Thyroid gland (tissue), 4 donors: Measurements from ENCODE around the gene PTPRT.

Experiments used
- POLR2A ChIP-seq, 2 donors: fragments of 450-650 bp; IDR thresholded peaks; one replicate each; pipeline ENCODE4 v1.6.1; 2017; ENCODE audit warnings: antibody characterized with exemption in 2 of 2, mild to moderate bottlenecking in 2 of 2, moderate library complexity in 1 of 2
- TF ChIP-seq, protein P1 (sequence below), 6 experiments: fragments of 200-600 bp in 3 of 6; fragments of 450-650 bp in 3 of 6; sonication (generic) in 3 of 6; IDR thresholded peaks; one replicate each; pipeline ENCODE4 v1.5.1; 2016 to 2019; ENCODE audit warnings: antibody characterized with exemption in 6 of 6, mild to moderate bottlenecking in 2 of 6, inconsistent platforms in 1 of 6, moderate library complexity in 1 of 6

DNA sequence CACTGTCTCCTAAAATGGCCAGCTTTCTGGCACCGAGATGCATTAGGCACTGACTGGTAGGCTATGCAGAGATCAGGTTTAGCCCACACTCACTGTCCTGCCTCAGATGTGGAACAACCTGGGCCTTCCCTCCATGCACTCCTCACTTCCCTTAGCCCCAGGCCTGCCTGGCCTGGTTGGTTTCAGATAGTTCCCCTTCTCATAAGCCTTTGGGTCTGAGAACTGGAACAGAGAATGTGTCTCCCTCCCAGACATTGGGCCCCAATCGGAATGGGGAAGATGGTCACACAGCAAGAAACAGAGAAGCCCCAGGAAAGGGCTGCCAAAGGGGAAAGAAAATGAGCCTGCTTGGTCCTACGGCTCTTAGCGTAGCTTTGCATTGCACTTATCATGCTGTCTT is 809.4 kb downstream of the PTPRT start:
- TF ChIP-seq, protein P1, sequence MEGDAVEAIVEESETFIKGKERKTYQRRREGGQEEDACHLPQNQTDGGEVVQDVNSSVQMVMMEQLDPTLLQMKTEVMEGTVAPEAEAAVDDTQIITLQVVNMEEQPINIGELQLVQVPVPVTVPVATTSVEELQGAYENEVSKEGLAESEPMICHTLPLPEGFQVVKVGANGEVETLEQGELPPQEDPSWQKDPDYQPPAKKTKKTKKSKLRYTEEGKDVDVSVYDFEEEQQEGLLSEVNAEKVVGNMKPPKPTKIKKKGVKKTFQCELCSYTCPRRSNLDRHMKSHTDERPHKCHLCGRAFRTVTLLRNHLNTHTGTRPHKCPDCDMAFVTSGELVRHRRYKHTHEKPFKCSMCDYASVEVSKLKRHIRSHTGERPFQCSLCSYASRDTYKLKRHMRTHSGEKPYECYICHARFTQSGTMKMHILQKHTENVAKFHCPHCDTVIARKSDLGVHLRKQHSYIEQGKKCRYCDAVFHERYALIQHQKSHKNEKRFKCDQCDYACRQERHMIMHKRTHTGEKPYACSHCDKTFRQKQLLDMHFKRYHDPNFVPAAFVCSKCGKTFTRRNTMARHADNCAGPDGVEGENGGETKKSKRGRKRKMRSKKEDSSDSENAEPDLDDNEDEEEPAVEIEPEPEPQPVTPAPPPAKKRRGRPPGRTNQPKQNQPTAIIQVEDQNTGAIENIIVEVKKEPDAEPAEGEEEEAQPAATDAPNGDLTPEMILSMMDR (IDR thresholded peaks at IDR 0.05), result no peak
- TF ChIP-seq POLR2A (IDR thresholded peaks at IDR 0.05), result no peak
